ENCODE data around the gene SELL.

SELL gene

DNA sequence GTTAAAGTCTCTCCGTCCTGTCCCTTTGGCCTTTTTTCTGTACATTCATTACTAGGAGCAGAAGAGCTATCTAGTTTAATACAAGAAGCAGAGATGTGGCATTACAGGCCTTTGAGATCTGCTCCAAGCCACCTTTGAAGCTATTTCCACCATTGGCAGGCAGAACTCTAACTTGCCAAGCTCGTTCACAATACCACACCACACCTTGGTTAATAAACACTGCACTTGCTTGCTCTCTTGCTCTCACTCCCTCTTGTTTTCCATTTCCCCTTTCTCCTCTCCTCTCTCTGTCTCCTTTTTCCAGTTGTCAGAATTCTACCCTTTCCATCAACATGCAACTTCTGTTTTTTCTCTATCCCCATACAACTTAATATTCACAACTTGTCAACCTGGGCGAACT is 15.4 kb upstream of the SELL start:
- H4K20me1 ChIP-seq (ENCODE audit: insufficient read depth, low read length): no peaks in the 10 kb centered on the region

DNA sequence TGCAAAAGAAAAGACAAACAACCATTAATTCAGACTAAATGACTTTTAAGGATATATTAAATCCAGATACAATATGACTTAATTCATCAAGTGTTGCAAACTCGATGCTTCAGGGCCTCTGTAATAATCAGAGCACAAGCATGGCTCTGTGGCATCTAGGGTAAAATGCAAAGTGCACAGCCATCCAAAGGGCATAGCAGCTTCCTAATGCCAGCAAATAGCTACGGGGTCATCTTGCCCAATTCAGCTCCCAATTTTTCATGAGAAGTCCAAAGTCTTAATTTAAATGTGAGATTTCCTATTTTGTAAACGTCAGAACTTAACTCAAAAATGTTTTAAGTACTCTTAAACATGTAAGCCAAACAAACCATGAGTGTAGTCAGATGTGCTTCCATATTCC is 14.5 kb upstream of the SELL start:
- Histone ChIP-seq H3K79me2 (ENCODE audit: insufficient read depth, low read length) (no peaks in the 10 kb centered on the region), H3K9ac (ENCODE audit: low read length) (no peak overlapping the region)
- TF ChIP-seq, protein P1, sequence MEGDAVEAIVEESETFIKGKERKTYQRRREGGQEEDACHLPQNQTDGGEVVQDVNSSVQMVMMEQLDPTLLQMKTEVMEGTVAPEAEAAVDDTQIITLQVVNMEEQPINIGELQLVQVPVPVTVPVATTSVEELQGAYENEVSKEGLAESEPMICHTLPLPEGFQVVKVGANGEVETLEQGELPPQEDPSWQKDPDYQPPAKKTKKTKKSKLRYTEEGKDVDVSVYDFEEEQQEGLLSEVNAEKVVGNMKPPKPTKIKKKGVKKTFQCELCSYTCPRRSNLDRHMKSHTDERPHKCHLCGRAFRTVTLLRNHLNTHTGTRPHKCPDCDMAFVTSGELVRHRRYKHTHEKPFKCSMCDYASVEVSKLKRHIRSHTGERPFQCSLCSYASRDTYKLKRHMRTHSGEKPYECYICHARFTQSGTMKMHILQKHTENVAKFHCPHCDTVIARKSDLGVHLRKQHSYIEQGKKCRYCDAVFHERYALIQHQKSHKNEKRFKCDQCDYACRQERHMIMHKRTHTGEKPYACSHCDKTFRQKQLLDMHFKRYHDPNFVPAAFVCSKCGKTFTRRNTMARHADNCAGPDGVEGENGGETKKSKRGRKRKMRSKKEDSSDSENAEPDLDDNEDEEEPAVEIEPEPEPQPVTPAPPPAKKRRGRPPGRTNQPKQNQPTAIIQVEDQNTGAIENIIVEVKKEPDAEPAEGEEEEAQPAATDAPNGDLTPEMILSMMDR (IDR thresholded peaks at IDR 0.05; ENCODE audit: low read length): no peak
- no peak for TF ChIP-seq EZH2 (IDR thresholded peaks at IDR 0.05; ENCODE audit: borderline replicate concordance, low read length)

More for the DNA sequence above, 15.4 kb upstream of the SELL start:
- H2AFZ ChIP-seq (ENCODE audit: low read length): no peak overlapping the region
- no peak overlapping the region for H3K4me2 ChIP-seq (ENCODE audit: low read length)
- no peaks in the 10 kb centered on the region for H3K36me3 ChIP-seq (ENCODE audit: insufficient read depth, low read length)
- H3K79me2 ChIP-seq (ENCODE audit: insufficient read depth, low read length): no peaks in the 10 kb centered on the region
- no peak overlapping the region for H3K9ac ChIP-seq (ENCODE audit: low read length)
- no peak overlapping the region for H3K27ac ChIP-seq (ENCODE audit: low read depth, low read length, poor library complexity, severe bottlenecking)
- no peak for TF ChIP-seq EZH2 (IDR thresholded peaks at IDR 0.05; ENCODE audit: borderline replicate concordance, low read length)
- TF ChIP-seq, protein P1 (IDR thresholded peaks at IDR 0.05; ENCODE audit: low read length): no peak
- no peaks in the 10 kb centered on the region for H3K9me3 ChIP-seq (ENCODE audit: low read length)
- H3F3A ChIP-seq (ENCODE audit: insufficient read depth, low read length): no peaks in the 10 kb centered on the region
- H3K27me3 ChIP-seq (ENCODE audit: insufficient read depth, low read length): no peaks in the 10 kb centered on the region
- H3K4me3 ChIP-seq (ENCODE audit: low read depth, low read length, poor library complexity, severe bottlenecking): no peak overlapping the region
- H3K4me1 ChIP-seq (ENCODE audit: insufficient read depth, low read length, severe bottlenecking): no peaks in the 10 kb centered on the region
- H3K9me2 ChIP-seq (ENCODE audit: low read depth, low read length): no peaks in the 10 kb centered on the region

DNA sequence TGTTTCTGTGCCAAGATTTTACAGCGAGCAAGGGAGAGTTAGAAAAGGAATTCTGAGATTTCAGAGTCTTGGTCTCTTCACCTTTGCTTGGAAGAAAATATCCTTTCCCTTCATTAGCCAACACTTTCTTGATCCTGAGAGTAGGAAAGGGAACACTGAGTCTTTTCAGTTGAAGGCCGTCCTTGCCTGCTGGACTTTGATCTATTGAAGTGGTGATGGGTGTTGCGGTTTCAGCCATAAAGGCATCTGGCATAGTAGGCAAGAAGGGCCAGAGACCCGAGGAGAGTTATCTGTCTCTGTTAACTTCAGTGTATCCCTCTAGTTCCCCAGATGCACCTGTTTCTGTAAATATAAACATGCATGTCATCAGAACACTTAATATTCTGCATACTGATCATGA is 12.7 kb upstream of the SELL start:
- Histone ChIP-seq H3K36me3 (ENCODE audit: insufficient read depth, low read length) (no peaks in the 10 kb centered on the region), H3K4me1 (ENCODE audit: insufficient read depth, low read length, severe bottlenecking) (no peaks in the 10 kb centered on the region), H3F3A (ENCODE audit: insufficient read depth, low read length) (no peaks in the 10 kb centered on the region), H2AFZ (ENCODE audit: low read length) (no peak overlapping the region), H4K20me1 (ENCODE audit: insufficient read depth, low read length) (no peaks in the 10 kb centered on the region), H3K27me3 (ENCODE audit: insufficient read depth, low read length) (no peaks in the 10 kb centered on the region), H3K4me2 (ENCODE audit: low read length) (no peak overlapping the region), H3K9me2 (ENCODE audit: low read depth, low read length) (no peaks in the 10 kb centered on the region), H3K4me3 (ENCODE audit: low read depth, low read length, poor library complexity, severe bottlenecking) (no peak overlapping the region), H3K9me3 (ENCODE audit: low read length) (no peaks in the 10 kb centered on the region), H3K79me2 (ENCODE audit: insufficient read depth, low read length) (no peaks in the 10 kb centered on the region), H3K27ac (ENCODE audit: low read depth, low read length, poor library complexity, severe bottlenecking) (no peak overlapping the region), H3K9ac (ENCODE audit: low read length) (no peak overlapping the region)
- TF ChIP-seq, protein P1 (IDR thresholded peaks at IDR 0.05; ENCODE audit: low read length): no peak
- TF ChIP-seq EZH2 (IDR thresholded peaks at IDR 0.05; ENCODE audit: borderline replicate concordance, low read length): no peak

More for the DNA sequence above, 14.5 kb upstream of the SELL start:
- Histone ChIP-seq H3K4me3 (ENCODE audit: low read depth, low read length, poor library complexity, severe bottlenecking) (no peak overlapping the region), H3K9me2 (ENCODE audit: low read depth, low read length) (no peaks in the 10 kb centered on the region), H3K4me2 (ENCODE audit: low read length) (no peak overlapping the region), H4K20me1 (ENCODE audit: insufficient read depth, low read length) (no peaks in the 10 kb centered on the region), H2AFZ (ENCODE audit: low read length) (no peak overlapping the region), H3K27ac (ENCODE audit: low read depth, low read length, poor library complexity, severe bottlenecking) (no peak overlapping the region), H3K9me3 (ENCODE audit: low read length) (no peaks in the 10 kb centered on the region), H3K4me1 (ENCODE audit: insufficient read depth, low read length, severe bottlenecking) (no peaks in the 10 kb centered on the region), H3K36me3 (ENCODE audit: insufficient read depth, low read length) (no peaks in the 10 kb centered on the region), H3F3A (ENCODE audit: insufficient read depth, low read length) (no peaks in the 10 kb centered on the region), H3K27me3 (ENCODE audit: insufficient read depth, low read length) (no peaks in the 10 kb centered on the region)
